Measurements from ENCODE around the gene RAB28. TPM values are rescaled to one million over a fixed set of nuclear protein-coding genes. Genes with fewer than 3 reads are reported as not detected.
"Not testable (repeated sequence)": the region's sequence is repeated elsewhere in the genome, so short reads cannot be mapped to it uniquely, and the experiment has no call there.

The RAB28 gene
- total and polyA plus RNA-seq, 9 donors = 13.9 to 20.4 (median 16.7) TPM

GRCh38 chr4:13415068-13415785 is 68.9 kb downstream of the RAB28 start:
- H3K36me3 ChIP-seq (ENCODE audit: control insufficient read depth, insufficient read depth, low read length) = no peaks in the 10 kb centered on the region
- no peak for DNase-seq
- 96% methylated on average over 23 of the region's 32 CpGs for WGBS (ENCODE audit: insufficient coverage)

GRCh38 chr4:13413729-13414437 is 70.3 kb downstream of the RAB28 start:
- H3K4me3 ChIP-seq (ENCODE audit: low read length) = no peak overlapping the region
- no peak overlapping the region for H3K27ac ChIP-seq (ENCODE audit: low read length)
- 17% methylated on average over 1 of the region's 6 CpGs for WGBS (ENCODE audit: insufficient coverage)
- H3K9me3 ChIP-seq (replicated peaks; ENCODE audit: control insufficient read depth, low read depth, low read length) = peaks cover 3% of the 10 kb centered on the region
- DNase-seq = peak; percentile 47
- H3K36me3 ChIP-seq (ENCODE audit: control insufficient read depth, insufficient read depth, low read length) = no peaks in the 10 kb centered on the region
- H3K27me3 ChIP-seq (ENCODE audit: control insufficient read depth, insufficient read depth, low read length) = no peaks in the 10 kb centered on the region
- H3K4me1 ChIP-seq (ENCODE audit: control insufficient read depth, insufficient read depth, low read length) = peaks cover 4% of the 10 kb centered on the region

More at GRCh38 chr4:13415068-13415785, 68.9 kb downstream of the RAB28 start:
- H3K27me3 ChIP-seq (ENCODE audit: control insufficient read depth, insufficient read depth, low read length) = no peaks in the 10 kb centered on the region
- H3K4me3 ChIP-seq (ENCODE audit: low read length) = no peak overlapping the region
- peaks cover 3% of the 10 kb centered on the region for H3K9me3 ChIP-seq (replicated peaks; ENCODE audit: control insufficient read depth, low read depth, low read length)
- H3K27ac ChIP-seq (ENCODE audit: low read length) = no peak overlapping the region
- peaks cover 4% of the 10 kb centered on the region for H3K4me1 ChIP-seq (ENCODE audit: control insufficient read depth, insufficient read depth, low read length)

- DNase-seq = no peak
- H3K4me1 ChIP-seq (ENCODE audit: control insufficient read depth, insufficient read depth, low read length) = peaks cover 4% of the 10 kb centered on the region
- H3K9me3 ChIP-seq (replicated peaks; ENCODE audit: control insufficient read depth, low read depth, low read length) = no peaks in the 10 kb centered on the region
- no peak overlapping the region for H3K4me3 ChIP-seq (ENCODE audit: low read length)
- WGBS (ENCODE audit: insufficient coverage) = no CpG with 5 or more reads among the region's 2 CpGs
- no peaks in the 10 kb centered on the region for H3K27me3 ChIP-seq (ENCODE audit: control insufficient read depth, insufficient read depth, low read length)
- no peaks in the 10 kb centered on the region for H3K36me3 ChIP-seq (ENCODE audit: control insufficient read depth, insufficient read depth, low read length)
- no peak overlapping the region for H3K27ac ChIP-seq (ENCODE audit: low read length)
These were observed 72.2 kb downstream of the RAB28 start for GRCh38 chr4:13411942-13412341.

GRCh38 chr4:13409324-13409723 is 74.8 kb downstream of the RAB28 start:
- WGBS (ENCODE audit: insufficient coverage) = no CpG with 5 or more reads among the region's 2 CpGs
- Histone ChIP-seq H3K9me3 (replicated peaks; ENCODE audit: control insufficient read depth, low read depth, low read length) (no peaks in the 10 kb centered on the region), H3K4me1 (ENCODE audit: control insufficient read depth, insufficient read depth, low read length) (peaks cover 4% of the 10 kb centered on the region), H3K4me3 (ENCODE audit: low read length) (no peak overlapping the region), H3K36me3 (ENCODE audit: control insufficient read depth, insufficient read depth, low read length) (no peaks in the 10 kb centered on the region), H3K27ac (ENCODE audit: low read length) (no peak overlapping the region), H3K27me3 (ENCODE audit: control insufficient read depth, insufficient read depth, low read length) (no peaks in the 10 kb centered on the region)
- no peak for DNase-seq

- H3K36me3 ChIP-seq (ENCODE audit: control insufficient read depth, insufficient read depth, low read length); H3K9me3 ChIP-seq (replicated peaks; ENCODE audit: control insufficient read depth, low read depth, low read length); H3K27ac ChIP-seq (ENCODE audit: low read length); H3K27me3 ChIP-seq (ENCODE audit: control insufficient read depth, insufficient read depth, low read length); H3K4me3 ChIP-seq (ENCODE audit: low read length); H3K4me1 ChIP-seq (ENCODE audit: control insufficient read depth, insufficient read depth, low read length); DNase-seq: not testable (repeated sequence)
- no CpG with 5 or more reads among the region's 3 CpGs for WGBS (ENCODE audit: insufficient coverage)
These were observed 78.0 kb downstream of the RAB28 start for GRCh38 chr4:13406156-13406555.

- no peaks in the 10 kb centered on the region for H3K36me3 ChIP-seq (ENCODE audit: control insufficient read depth, insufficient read depth, low read length)
- H3K9me3 ChIP-seq (replicated peaks; ENCODE audit: control insufficient read depth, low read depth, low read length) = no peaks in the 10 kb centered on the region
- no peak overlapping the region for H3K4me3 ChIP-seq (ENCODE audit: low read length)
- 100% methylated on average over 1 of the region's 2 CpGs for WGBS (ENCODE audit: insufficient coverage)
- H3K27me3 ChIP-seq (ENCODE audit: control insufficient read depth, insufficient read depth, low read length) = no peaks in the 10 kb centered on the region
- H3K4me1 ChIP-seq (ENCODE audit: control insufficient read depth, insufficient read depth, low read length) = no peaks in the 10 kb centered on the region
- H3K27ac ChIP-seq (ENCODE audit: low read length) = no peak overlapping the region
- DNase-seq = no peak
These were observed 80.3 kb downstream of the RAB28 start for GRCh38 chr4:13403833-13404232.

GRCh38 chr4:13403326-13403725 is 80.8 kb downstream of the RAB28 start:
- H3K36me3 ChIP-seq (ENCODE audit: control insufficient read depth, insufficient read depth, low read length) = no peaks in the 10 kb centered on the region
- H3K4me3 ChIP-seq (ENCODE audit: low read length) = no peak overlapping the region
- WGBS (ENCODE audit: insufficient coverage) = 67% methylated on average over 1 of the region's 4 CpGs
- DNase-seq = no peak
- H3K9me3 ChIP-seq (replicated peaks; ENCODE audit: control insufficient read depth, low read depth, low read length) = no peaks in the 10 kb centered on the region
- H3K27me3 ChIP-seq (ENCODE audit: control insufficient read depth, insufficient read depth, low read length) = no peaks in the 10 kb centered on the region
- H3K27ac ChIP-seq (ENCODE audit: low read length) = no peak overlapping the region
- H3K4me1 ChIP-seq (ENCODE audit: control insufficient read depth, insufficient read depth, low read length) = no peaks in the 10 kb centered on the region

GRCh38 chr4:13399257-13399656 is 84.9 kb downstream of the RAB28 start:
- Histone ChIP-seq H3K4me1 (ENCODE audit: control insufficient read depth, insufficient read depth, low read length) (no peaks in the 10 kb centered on the region), H3K27ac (ENCODE audit: low read length) (no peak overlapping the region), H3K9me3 (replicated peaks; ENCODE audit: control insufficient read depth, low read depth, low read length) (no peaks in the 10 kb centered on the region), H3K36me3 (ENCODE audit: control insufficient read depth, insufficient read depth, low read length) (no peaks in the 10 kb centered on the region), H3K27me3 (ENCODE audit: control insufficient read depth, insufficient read depth, low read length) (no peaks in the 10 kb centered on the region), H3K4me3 (ENCODE audit: low read length) (no peak overlapping the region)
- DNase-seq = no peak

- H3K27ac ChIP-seq (ENCODE audit: low read length) = no peak overlapping the region
- DNase-seq = no peak
- no peaks in the 10 kb centered on the region for H3K4me1 ChIP-seq (ENCODE audit: control insufficient read depth, insufficient read depth, low read length)
- H3K36me3 ChIP-seq (ENCODE audit: control insufficient read depth, insufficient read depth, low read length) = no peaks in the 10 kb centered on the region
- WGBS (ENCODE audit: insufficient coverage) = no CpG with 5 or more reads among the region's 1 CpG
- no peaks in the 10 kb centered on the region for H3K9me3 ChIP-seq (replicated peaks; ENCODE audit: control insufficient read depth, low read depth, low read length)
- no peak overlapping the region for H3K4me3 ChIP-seq (ENCODE audit: low read length)
- H3K27me3 ChIP-seq (ENCODE audit: control insufficient read depth, insufficient read depth, low read length) = no peaks in the 10 kb centered on the region
These were observed 88.0 kb downstream of the RAB28 start for GRCh38 chr4:13396161-13396560.

- WGBS (ENCODE audit: insufficient coverage) = no CpG with 5 or more reads among the region's 4 CpGs
- H3K27ac ChIP-seq (ENCODE audit: low read length); H3K4me3 ChIP-seq (ENCODE audit: low read length): not testable (repeated sequence)
These were observed 94.2 kb downstream of the RAB28 start for GRCh38 chr4:13389901-13390300.

More at GRCh38 chr4:13389901-13390300, 94.2 kb downstream of the RAB28 start:
- DNase-seq; H3K27me3 ChIP-seq (ENCODE audit: control insufficient read depth, insufficient read depth, low read length); H3K36me3 ChIP-seq (ENCODE audit: control insufficient read depth, insufficient read depth, low read length); H3K9me3 ChIP-seq (replicated peaks; ENCODE audit: control insufficient read depth, low read depth, low read length); H3K4me1 ChIP-seq (ENCODE audit: control insufficient read depth, insufficient read depth, low read length): not testable (repeated sequence)
